GM13977 (cell line): Measurements from ENCODE around the gene POU3F3.

Experiments
- DNase-seq: peaks from one replicate; pipeline ENCODE4 v3.0.0; 2012; ENCODE audit warnings: low spot score
- CTCF ChIP-seq: IDR thresholded peaks from 2 replicates; pipeline ENCODE4 v1.5.1; 2012; ENCODE audit warnings: mild to moderate bottlenecking, control low read depth; ENCODE audit not compliant: insufficient read depth; ENCODE audit errors: extremely low read depth, missing control alignments
- in situ Hi-C: fragments of 300-500 bp; cut with MboI; formaldehyde crosslinking; loops from one replicate; pipeline ENCODE4 v1.12.0; 2022; ENCODE audit warnings: low sequenced_read_pairs, low pct_unique_long_range_greater_than_20kb, mixed read lengths, inconsistent platforms; ENCODE audit not compliant: unreplicated experiment

The POU3F3 gene

GRCh38 chr2:104861351-104862057 is 7.6 kb downstream of the POU3F3 start:
- TF ChIP-seq CTCF, result no peak
- DNase-seq, result peak; percentile 19
- in situ Hi-C loops, result loop anchor here (25.0 kb wide), 1 partner anchor 1699 kb away; no protein-coding TSS in a partner anchor

- TF ChIP-seq CTCF, result no peak
- in situ Hi-C loops, result loop anchor here (25.0 kb wide), 1 partner anchor 1700 kb away; no protein-coding TSS in a partner anchor
- peak; percentile 37 for DNase-seq
These were observed 8.4 kb downstream of the POU3F3 start for GRCh38 chr2:104862058-104862941.

- in situ Hi-C loops, result loop anchor here (25.0 kb wide), 1 partner anchor 1701 kb away; no protein-coding TSS in a partner anchor
- no peak for TF ChIP-seq CTCF
These were observed 9.2 kb downstream of the POU3F3 start for GRCh38 chr2:104863146-104863467.

GRCh38 chr2:104863468-104864279 is 9.8 kb downstream of the POU3F3 start:
- TF ChIP-seq CTCF, result no peak
- in situ Hi-C loops, result loop anchor here (25.0 kb wide), 1 partner anchor 1701 kb away; no protein-coding TSS in a partner anchor
- DNase-seq, result peak; percentile 22

More at GRCh38 chr2:104863146-104863467, 9.2 kb downstream of the POU3F3 start:
- DNase-seq, result peak; percentile 30

GRCh38 chr2:104864280-104865095 is 10.6 kb downstream of the POU3F3 start:
- in situ Hi-C loops, result loop anchor here (25.0 kb wide), 1 partner anchor 1702 kb away; no protein-coding TSS in a partner anchor

More at GRCh38 chr2:104864280-104865095, 10.6 kb downstream of the POU3F3 start:
- TF ChIP-seq CTCF, result no peak
- DNase-seq, result no peak
